IMR-90 (cell line): ENCODE measurements around the gene KDM4B. TPM values are rescaled to one million over a fixed set of nuclear protein-coding genes. Genes with fewer than 3 reads are reported as not detected.

ENCODE experiments used
- MAZ ChIP-seq: IDR thresholded peaks from 2 replicates; pipeline ENCODE4 v1.6.1; 2012; ENCODE audit warnings: low read depth, mild to moderate bottlenecking, low read length, improper control_type of control experiment, moderate library complexity, borderline replicate concordance
- RFX5 ChIP-seq: IDR thresholded peaks from 2 replicates; pipeline ENCODE4 v1.8.0; 2012; ENCODE audit warnings: low read depth, mild to moderate bottlenecking, low read length, moderate library complexity
- polyA plus RNA-seq, 3 experiments: library from polyadenylated mRNA; depleted of rRNA; stranded (reverse); fragments of >200 nt; gene quantifications; 2 replicates each; pipeline ENCODE4 v1.2.3, GENCODE V29; 2012; ENCODE audit warnings: low replicate concordance in 1 of 3
- total RNA-seq: library from RNA; depleted of rRNA; stranded (reverse); fragments of >200 nt; gene quantifications from 2 replicates; pipeline ENCODE4 v1.2.3, GENCODE V29; 2012
- TF ChIP-seq, protein P1 (sequence below): conservative IDR thresholded peaks from 2 replicates; pipeline ENCODE4 v1.5.1; 2012; ENCODE audit warnings: mild to moderate bottlenecking, low read depth, low read length, improper control_type of control experiment

The KDM4B gene
- total and polyA plus RNA-seq, 2 of the 4 experiments (the other 2 are of a cell fraction): 5.0 to 17.9 TPM

DNA sequence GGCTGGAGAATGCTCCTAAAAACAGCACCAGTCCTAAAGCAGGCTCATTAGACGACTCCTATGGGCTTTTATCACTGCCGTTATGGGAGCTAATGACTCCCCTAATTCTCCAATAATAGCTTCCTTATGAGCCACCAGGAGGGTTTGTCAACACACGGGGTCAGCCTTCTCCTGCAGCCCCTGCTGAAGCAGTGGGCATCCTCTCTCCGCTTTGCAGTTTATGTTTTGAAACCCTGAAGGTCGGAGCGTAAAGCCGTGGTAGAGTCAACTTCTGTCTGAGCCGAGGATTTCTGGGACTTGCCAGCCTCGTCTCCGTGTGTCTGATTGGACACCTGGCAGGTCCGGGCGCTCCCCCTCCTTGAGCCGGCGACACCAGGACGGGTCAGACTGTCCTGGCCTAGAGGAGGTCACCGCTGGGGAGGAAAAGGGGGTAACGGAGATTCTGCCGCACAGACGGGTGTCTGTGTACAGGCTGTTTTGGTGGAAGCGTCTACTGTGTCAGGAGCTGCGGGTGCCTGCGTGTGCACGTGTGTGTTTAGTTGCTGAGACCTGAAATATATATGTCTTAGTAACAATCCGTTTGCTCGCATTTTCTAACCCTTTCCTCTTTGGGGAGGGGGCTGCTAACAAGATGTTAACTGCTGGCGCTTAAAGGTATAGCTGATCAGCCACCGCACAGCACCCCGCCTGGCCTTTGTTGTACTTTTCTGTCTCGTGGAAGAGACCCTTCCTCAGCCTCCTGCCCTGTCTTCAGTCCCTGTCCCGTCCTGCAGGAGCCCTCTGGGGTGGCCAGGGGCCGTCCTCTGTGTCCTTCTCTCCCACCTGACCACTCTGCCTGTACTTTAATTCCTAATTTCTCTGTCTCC, 1.9 kb downstream of the KDM4B start (continued):
- TF ChIP-seq, protein P1, sequence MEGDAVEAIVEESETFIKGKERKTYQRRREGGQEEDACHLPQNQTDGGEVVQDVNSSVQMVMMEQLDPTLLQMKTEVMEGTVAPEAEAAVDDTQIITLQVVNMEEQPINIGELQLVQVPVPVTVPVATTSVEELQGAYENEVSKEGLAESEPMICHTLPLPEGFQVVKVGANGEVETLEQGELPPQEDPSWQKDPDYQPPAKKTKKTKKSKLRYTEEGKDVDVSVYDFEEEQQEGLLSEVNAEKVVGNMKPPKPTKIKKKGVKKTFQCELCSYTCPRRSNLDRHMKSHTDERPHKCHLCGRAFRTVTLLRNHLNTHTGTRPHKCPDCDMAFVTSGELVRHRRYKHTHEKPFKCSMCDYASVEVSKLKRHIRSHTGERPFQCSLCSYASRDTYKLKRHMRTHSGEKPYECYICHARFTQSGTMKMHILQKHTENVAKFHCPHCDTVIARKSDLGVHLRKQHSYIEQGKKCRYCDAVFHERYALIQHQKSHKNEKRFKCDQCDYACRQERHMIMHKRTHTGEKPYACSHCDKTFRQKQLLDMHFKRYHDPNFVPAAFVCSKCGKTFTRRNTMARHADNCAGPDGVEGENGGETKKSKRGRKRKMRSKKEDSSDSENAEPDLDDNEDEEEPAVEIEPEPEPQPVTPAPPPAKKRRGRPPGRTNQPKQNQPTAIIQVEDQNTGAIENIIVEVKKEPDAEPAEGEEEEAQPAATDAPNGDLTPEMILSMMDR: no peak
- TF ChIP-seq RFX5 (no peak), MAZ (no peak)
